ENCODE data around the gene SYTL4. TPM values are rescaled to one million over a fixed set of nuclear protein-coding genes. Genes with fewer than 3 reads are reported as not detected.
"Not testable (repeated sequence)": the region's sequence is repeated elsewhere in the genome, so short reads cannot be mapped to it uniquely, and the experiment has no call there.

Gene SYTL4
- total RNA-seq, 2 donors from 2014 or later = 19.1 to 21.3 TPM

DNA sequence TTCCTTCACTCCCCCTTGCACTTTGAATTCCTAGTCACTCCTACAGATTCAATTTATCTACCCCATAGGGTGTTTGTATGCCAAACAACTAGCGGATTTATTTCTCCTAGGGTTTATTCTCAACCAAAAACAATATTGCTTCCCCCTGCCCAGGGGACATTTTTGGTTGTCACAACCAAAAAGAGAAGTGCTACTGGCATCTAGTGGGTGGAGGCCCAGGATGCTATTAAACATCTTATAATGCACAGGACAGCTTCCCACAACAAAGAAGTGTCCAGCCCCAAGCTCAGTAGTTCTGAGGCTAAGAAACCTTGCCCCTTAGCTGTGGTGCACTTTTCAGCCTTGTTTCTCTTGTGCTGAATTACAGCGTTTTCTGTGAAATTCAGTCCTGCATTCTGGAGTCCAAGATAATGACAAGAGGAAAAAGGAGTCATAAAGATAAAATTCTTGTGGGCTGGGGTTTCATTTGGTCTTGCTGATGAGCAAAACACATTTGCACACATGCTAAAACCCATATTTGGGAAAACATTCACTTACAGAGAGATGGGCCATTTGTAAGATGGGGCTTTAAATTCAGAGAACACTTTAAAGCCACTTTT is 11.2 kb upstream of the SYTL4 start:
- no peak overlapping the region for H3K27ac ChIP-seq
- no peaks in the 10 kb centered on the region for H3K27me3 ChIP-seq
- H3K4me1 ChIP-seq = no peaks in the 10 kb centered on the region
- 55 to 77% methylated on average over 2 of the region's 2 CpGs for WGBS, 2 donors
- no peak overlapping the region for H3K4me3 ChIP-seq
- no peaks in the 10 kb centered on the region for H3K9me3 ChIP-seq
- ATAC-seq (no peak), DNase-seq (no peak)
- no peak for TF ChIP-seq CTCF (IDR thresholded peaks at IDR 0.05)
- TF ChIP-seq POLR2A (IDR thresholded peaks at IDR 0.05) = no peak
- H3K36me3 ChIP-seq (replicated peaks in 1 of 2; ENCODE audit: insufficient read depth in 1 of 2, low read depth in 2 of 2) = no peaks in the 10 kb centered on the region
- intact Hi-C loops (cut with DNase I) = no loop called here

- DNase-seq; H3K27ac ChIP-seq; H3K27me3 ChIP-seq; ATAC-seq; H3K4me3 ChIP-seq; H3K36me3 ChIP-seq (replicated peaks in 1 of 2; ENCODE audit: insufficient read depth in 1 of 2, low read depth in 2 of 2); H3K4me1 ChIP-seq; H3K9me3 ChIP-seq; intact Hi-C loops (cut with DNase I): not testable (repeated sequence)
- no CpG with 5 or more reads among the region's 30 CpGs for WGBS, 2 donors
Observed at GRCh38 chrX:100724006-100724405, 7.9 kb downstream of the SYTL4 start.

DNA sequence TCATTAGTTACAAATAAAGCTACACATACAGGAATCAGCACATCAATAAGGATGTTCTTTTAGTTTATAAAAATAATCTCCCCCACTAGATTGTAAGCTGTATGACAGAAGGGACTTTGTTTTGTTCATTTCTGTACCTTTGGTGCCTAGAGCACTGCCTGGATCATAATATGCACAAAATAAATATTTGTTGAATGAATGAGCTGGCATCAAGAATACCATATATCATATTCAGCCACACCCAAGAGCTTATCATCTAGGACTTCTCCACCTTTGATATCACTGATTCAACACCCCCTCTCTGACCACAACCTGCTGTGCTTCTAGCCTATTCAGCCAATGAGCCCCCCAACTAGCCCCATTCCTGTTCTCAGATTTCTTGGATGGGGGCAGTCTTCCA is 10.6 kb downstream of the SYTL4 start:
- Histone ChIP-seq H3K4me1 (no peaks in the 10 kb centered on the region), H3K4me3 (no peak overlapping the region), H3K27ac (no peak overlapping the region), H3K36me3 (replicated peaks in 1 of 2; ENCODE audit: insufficient read depth in 1 of 2, low read depth in 2 of 2) (no peaks in the 10 kb centered on the region), H3K27me3 (no peaks in the 10 kb centered on the region), H3K9me3 (no peaks in the 10 kb centered on the region)
- DNase-seq (no peak), ATAC-seq (no peak)
- TF ChIP-seq CTCF (IDR thresholded peaks at IDR 0.05) (no peak), POLR2A (IDR thresholded peaks at IDR 0.05) (no peak)
- intact Hi-C loops (cut with DNase I) = no loop called here

DNA sequence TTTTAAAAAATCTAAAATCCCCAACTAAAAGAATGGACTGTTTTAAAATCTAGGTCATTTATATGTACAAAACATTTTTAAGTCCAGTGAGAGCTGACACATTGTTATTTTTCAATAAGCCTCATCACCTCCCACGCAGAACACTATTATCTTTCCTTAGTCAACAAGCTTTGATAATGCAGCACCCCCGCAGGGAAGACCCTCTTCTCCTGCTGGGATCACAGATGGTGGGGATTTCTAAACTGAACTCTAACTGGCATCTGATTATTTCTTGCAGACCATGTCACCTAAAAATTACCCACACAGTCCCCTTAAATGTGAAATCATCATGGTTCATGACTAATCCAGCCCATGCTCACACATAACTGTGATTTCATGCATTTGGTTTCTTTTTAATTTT is 11.6 kb downstream of the SYTL4 start:
- H3K27ac ChIP-seq = no peak overlapping the region
- TF ChIP-seq CTCF (IDR thresholded peaks at IDR 0.05) = no peak
- TF ChIP-seq POLR2A (IDR thresholded peaks at IDR 0.05) = no peak
- DNase-seq (no peak), ATAC-seq (no peak)
- H3K36me3 ChIP-seq (replicated peaks in 1 of 2; ENCODE audit: insufficient read depth in 1 of 2, low read depth in 2 of 2) = no peaks in the 10 kb centered on the region
- WGBS, 2 donors = 75 to 94% methylated on average over 2 of the region's 2 CpGs
- H3K4me1 ChIP-seq = no peaks in the 10 kb centered on the region
- H3K4me3 ChIP-seq = no peak overlapping the region
- intact Hi-C loops (cut with DNase I) = no loop called here
- no peaks in the 10 kb centered on the region for H3K27me3 ChIP-seq
- H3K9me3 ChIP-seq = no peaks in the 10 kb centered on the region

GRCh38 chrX:100719139-100719538 is 12.8 kb downstream of the SYTL4 start:
- intact Hi-C loops (cut with DNase I) = no loop called here
- no peak overlapping the region for H3K27ac ChIP-seq
- ATAC-seq (no peak), DNase-seq (no peak)
- H3K4me1 ChIP-seq = no peaks in the 10 kb centered on the region
- no peak overlapping the region for H3K4me3 ChIP-seq
- no peak for TF ChIP-seq CTCF (IDR thresholded peaks at IDR 0.05)
- TF ChIP-seq POLR2A (IDR thresholded peaks at IDR 0.05) = no peak
- H3K9me3 ChIP-seq = no peaks in the 10 kb centered on the region
- no peaks in the 10 kb centered on the region for H3K36me3 ChIP-seq (replicated peaks in 1 of 2; ENCODE audit: insufficient read depth in 1 of 2, low read depth in 2 of 2)
- 63% methylated on average over 2 of the region's 2 CpGs for WGBS, 2 donors
- no peaks in the 10 kb centered on the region for H3K27me3 ChIP-seq
